ENCODE results near the gene TIMP2. TPM values are rescaled to one million over a fixed set of nuclear protein-coding genes. Genes with fewer than 3 reads are reported as not detected.
A peak's percentile ranks its signal among the peaks of the same experiment; 100 is the strongest.

TIMP2 gene
- total RNA-seq, 4 donors from 2014 or later: 52.9 to 133 (median 82.2) TPM

- Histone ChIP-seq H3K4me1 (peaks cover 6 to 40% of the 10 kb centered on the region in 2 donors), H3K36me3 (no peaks in the 10 kb centered on the region), H3K4me3 (replicated peaks in 1 of 3) (no peak overlapping the region), H3K9me3 (no peaks in the 10 kb centered on the region), H3K27ac (no peak overlapping the region), H3K27me3 (no peaks in the 10 kb centered on the region)
- TF ChIP-seq POLR2A (IDR thresholded peaks at IDR 0.05) (no peak), CTCF (IDR thresholded peaks at IDR 0.05) (no peak)
- WGBS, 2 donors: 75 to 79% methylated on average over 15 to 17 of the region's 17 CpGs
- no peak for DNase-seq
- intact Hi-C loops (cut with DNase I): no loop called here
These were observed 26.9 kb downstream of the TIMP2 start for GRCh38 chr17:78898075-78898836.

GRCh38 chr17:78897664-78898047 lies 27.5 kb downstream of the TIMP2 start:
- no peaks in the 10 kb centered on the region for H3K27me3 ChIP-seq
- H3K9me3 ChIP-seq: no peaks in the 10 kb centered on the region
- DNase-seq: no peak
- no peak overlapping the region for H3K27ac ChIP-seq
- peaks cover 0 to 36% of the 10 kb centered on the region in 2 donors for H3K4me1 ChIP-seq
- H3K4me3 ChIP-seq (replicated peaks in 1 of 3): no peak overlapping the region
- no peak for TF ChIP-seq CTCF (IDR thresholded peaks at IDR 0.05)
- TF ChIP-seq POLR2A (IDR thresholded peaks at IDR 0.05): no peak
- intact Hi-C loops (cut with DNase I): no loop called here
- no peaks in the 10 kb centered on the region for H3K36me3 ChIP-seq
- 85 to 86% methylated on average over 7 of the region's 7 CpGs for WGBS, 2 donors

- H3K27me3 ChIP-seq: no peaks in the 10 kb centered on the region
- TF ChIP-seq POLR2A (IDR thresholded peaks at IDR 0.05) (no peak), CTCF (IDR thresholded peaks at IDR 0.05) (no peak)
- DNase-seq: no peak
- H3K4me3 ChIP-seq (replicated peaks in 1 of 3): no peak overlapping the region
- intact Hi-C loops (cut with DNase I): no loop called here
- H3K36me3 ChIP-seq: no peaks in the 10 kb centered on the region
- 81 to 88% methylated on average over 21 to 23 of the region's 34 CpGs for WGBS, 2 donors
- no peaks in the 10 kb centered on the region for H3K9me3 ChIP-seq
- H3K27ac ChIP-seq: peak overlapping the region in 1 of 3 donors; percentile 8
- H3K4me1 ChIP-seq: peaks cover 0 to 36% of the 10 kb centered on the region in 2 donors
These were observed 28.1 kb downstream of the TIMP2 start for GRCh38 chr17:78896834-78897663.

- Histone ChIP-seq H3K27me3 (no peaks in the 10 kb centered on the region), H3K9me3 (no peaks in the 10 kb centered on the region), H3K4me3 (replicated peaks in 1 of 3) (no peak overlapping the region), H3K36me3 (no peaks in the 10 kb centered on the region), H3K4me1 (peaks cover 0 to 44% of the 10 kb centered on the region in 2 donors), H3K27ac (peak overlapping the region in 1 of 3 donors; percentile 8)
- intact Hi-C loops (cut with DNase I): no loop called here
- no peak for DNase-seq
- TF ChIP-seq CTCF (IDR thresholded peaks at IDR 0.05) (no peak), POLR2A (IDR thresholded peaks at IDR 0.05) (no peak)
- 82 to 91% methylated on average over 20 of the region's 20 CpGs for WGBS, 2 donors
These were observed 28.9 kb downstream of the TIMP2 start for GRCh38 chr17:78896091-78896833.
